Stimulated activated CD8-positive, alpha-beta memory T cell treated with anti-CD3 and anti-CD28 coated beads, Interleukin-12 subunit alpha, Interleukin-12 subunit beta, amount 100 ng/mL, for 1 hour (primary cell): Measurements from ENCODE around the gene MS4A18.

ENCODE experiments used
- DNase-seq: peaks from one replicate; pipeline ENCODE4 v3.0.0-alpha.2; 2020; ENCODE audit warnings: low read depth

MS4A18 gene

DNA sequence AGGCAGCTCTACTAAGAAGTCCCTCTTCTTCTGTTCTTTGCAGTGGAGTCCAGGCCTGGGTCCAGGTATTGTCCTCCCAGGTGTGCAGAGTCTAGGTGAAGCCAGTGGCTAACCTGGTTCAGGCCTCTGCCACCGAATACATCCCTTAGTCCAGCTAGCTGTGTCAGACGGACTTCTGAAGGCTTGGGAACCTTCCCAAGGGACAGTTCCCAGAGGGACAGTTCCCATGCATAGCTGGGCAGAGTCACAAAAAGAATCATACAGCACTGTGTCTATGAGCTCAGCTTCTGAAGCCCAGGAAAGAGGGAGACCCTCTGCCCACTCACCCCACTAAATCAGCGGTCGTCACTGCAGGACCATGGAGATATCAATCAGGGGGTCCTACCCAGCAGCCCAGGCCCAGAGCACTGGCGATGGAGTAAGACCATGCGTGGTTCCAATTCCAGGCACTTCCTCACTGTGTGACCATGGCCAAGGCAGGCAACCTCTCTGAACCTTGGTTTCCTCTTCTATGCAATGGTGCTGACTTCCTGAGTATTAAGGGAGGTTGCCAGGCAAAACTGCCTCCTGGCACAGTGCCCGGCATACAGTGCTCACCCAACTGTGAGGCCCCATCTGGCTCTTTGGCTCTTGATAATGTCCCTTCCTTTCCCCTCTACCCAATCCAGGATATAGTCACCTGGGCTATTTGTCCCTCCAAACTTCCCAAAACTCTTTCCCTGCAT is 64.0 kb downstream of the MS4A18 start:
- DNase-seq, result no peak

DNA sequence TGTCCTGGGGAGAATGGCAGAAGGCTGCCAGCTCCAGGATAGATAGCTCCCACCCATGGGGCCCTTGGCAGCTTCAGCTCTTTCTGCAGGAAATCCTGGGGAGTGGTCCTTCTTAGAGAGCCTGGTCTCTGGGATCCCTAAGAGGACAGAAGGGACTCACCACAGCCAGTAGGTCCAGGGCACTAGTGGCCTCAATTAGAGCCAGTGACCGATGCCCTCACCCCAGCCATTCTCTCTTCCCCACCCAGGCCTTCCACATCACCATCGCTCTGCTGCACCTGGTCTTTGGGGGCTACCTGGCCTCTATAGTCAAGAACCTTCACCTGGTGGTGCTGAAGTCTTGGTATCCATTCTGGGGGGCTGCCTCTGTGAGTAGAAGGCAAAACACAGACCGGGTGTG is 66.2 kb downstream of the MS4A18 start:
- no peak for DNase-seq

DNA sequence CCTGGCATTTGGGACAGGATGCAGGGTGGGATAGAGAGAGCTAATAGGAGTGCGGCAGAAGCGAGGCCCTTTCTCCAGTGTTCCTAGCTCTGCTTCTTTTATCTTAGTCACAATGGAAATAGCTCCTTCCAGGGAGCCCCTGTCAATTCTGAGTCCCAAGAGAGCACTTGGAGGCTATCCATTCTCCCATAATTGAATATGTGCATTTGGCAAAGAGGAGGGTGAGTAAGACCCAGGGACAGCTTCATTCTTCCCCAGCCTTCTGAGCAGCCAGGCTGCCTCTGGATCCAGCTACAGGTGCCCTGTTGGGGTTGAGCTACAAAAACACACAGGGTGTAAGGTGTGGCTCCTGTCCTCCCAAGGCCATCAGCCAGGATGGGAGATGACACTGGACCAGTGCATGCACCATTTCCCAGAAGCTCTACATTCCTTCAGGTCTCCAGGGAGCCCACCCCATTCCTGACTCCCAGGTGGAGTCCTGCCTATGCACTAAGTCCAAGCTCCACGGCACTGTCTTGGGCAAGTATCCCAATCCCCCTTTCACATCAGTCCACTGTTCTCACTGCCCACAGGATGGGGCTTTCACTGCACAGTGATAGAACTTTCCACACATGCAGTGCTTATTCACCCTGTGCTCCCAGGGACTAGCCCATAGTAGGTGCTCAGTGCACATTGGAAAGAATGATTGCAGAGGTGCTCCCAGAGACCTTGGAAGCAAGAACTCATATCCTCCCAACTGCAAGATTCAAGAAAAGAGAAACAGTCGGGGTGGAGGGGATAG is 66.8 kb downstream of the MS4A18 start:
- DNase-seq, result no peak

GRCh38 chr11:60792521-60792920 is 68.0 kb downstream of the MS4A18 start:
- DNase-seq, result no peak
